ENCODE measurements around the gene SOX5. TPM values are rescaled to one million over a fixed set of nuclear protein-coding genes. Genes with fewer than 3 reads are reported as not detected.
"Not testable (repeated sequence)": the region's sequence is repeated elsewhere in the genome, so short reads cannot be mapped to it uniquely, and the experiment has no call there.

The SOX5 gene
- total RNA-seq, 1 donor from 2014 or later, result 2.9 TPM

GRCh38 chr12:23885394-23885793 is 64.1 kb downstream of the SOX5 start:
- Histone ChIP-seq H3K4me1 (no peaks in the 10 kb centered on the region), H3K27ac (replicated peaks) (no peak overlapping the region), H3K36me3 (no peaks in the 10 kb centered on the region), H3K27me3 (ENCODE audit: low read depth) (no peaks in the 10 kb centered on the region), H3K9me3 (replicated peaks) (no peaks in the 10 kb centered on the region), H3K4me3 (no peak overlapping the region)
- intact Hi-C loops (cut with micrococcal nuclease), result no loop called here
- DNase-seq, result no peak
- no peak for TF ChIP-seq CTCF (IDR thresholded peaks at IDR 0.05; ENCODE audit: borderline replicate concordance)

- intact Hi-C loops (cut with micrococcal nuclease), result no loop called here
- no peaks in the 10 kb centered on the region for H3K9me3 ChIP-seq (replicated peaks)
- H3K4me3 ChIP-seq, result no peak overlapping the region
- H3K36me3 ChIP-seq, result no peaks in the 10 kb centered on the region
- DNase-seq, result no peak
- no peaks in the 10 kb centered on the region for H3K4me1 ChIP-seq
- no peaks in the 10 kb centered on the region for H3K27me3 ChIP-seq (ENCODE audit: low read depth)
- no peak overlapping the region for H3K27ac ChIP-seq (replicated peaks)
- TF ChIP-seq CTCF (IDR thresholded peaks at IDR 0.05; ENCODE audit: borderline replicate concordance), result no peak
Observed at GRCh38 chr12:23884909-23885308, 64.6 kb downstream of the SOX5 start.

GRCh38 chr12:23880988-23881387 is 68.5 kb downstream of the SOX5 start:
- Histone ChIP-seq H3K27ac (replicated peaks) (no peak overlapping the region), H3K36me3 (no peaks in the 10 kb centered on the region), H3K27me3 (ENCODE audit: low read depth) (no peaks in the 10 kb centered on the region), H3K4me3 (no peak overlapping the region), H3K4me1 (no peaks in the 10 kb centered on the region), H3K9me3 (replicated peaks) (peaks cover 7% of the 10 kb centered on the region)
- intact Hi-C loops (cut with micrococcal nuclease), result no loop called here
- DNase-seq, result no peak
- TF ChIP-seq CTCF (IDR thresholded peaks at IDR 0.05; ENCODE audit: borderline replicate concordance), result no peak

- H3K36me3 ChIP-seq; H3K27ac ChIP-seq (replicated peaks); DNase-seq; H3K4me3 ChIP-seq; H3K4me1 ChIP-seq; H3K9me3 ChIP-seq (replicated peaks); intact Hi-C loops (cut with micrococcal nuclease); H3K27me3 ChIP-seq (ENCODE audit: low read depth): not testable (repeated sequence)
Observed at GRCh38 chr12:23876618-23877017, 72.9 kb downstream of the SOX5 start.

GRCh38 chr12:23867794-23868193 is 81.7 kb downstream of the SOX5 start:
- Histone ChIP-seq H3K27me3 (ENCODE audit: low read depth) (no peaks in the 10 kb centered on the region), H3K36me3 (no peaks in the 10 kb centered on the region), H3K9me3 (replicated peaks) (no peaks in the 10 kb centered on the region), H3K27ac (replicated peaks) (no peak overlapping the region), H3K4me3 (no peak overlapping the region), H3K4me1 (no peaks in the 10 kb centered on the region)
- TF ChIP-seq CTCF (IDR thresholded peaks at IDR 0.05; ENCODE audit: borderline replicate concordance), result no peak
- intact Hi-C loops (cut with micrococcal nuclease), result no loop called here
- no peak for DNase-seq

- DNase-seq, result no peak
- TF ChIP-seq CTCF (IDR thresholded peaks at IDR 0.05; ENCODE audit: borderline replicate concordance), result no peak
- intact Hi-C loops (cut with micrococcal nuclease), result no loop called here
- H3K4me1 ChIP-seq, result no peaks in the 10 kb centered on the region
- no peak overlapping the region for H3K4me3 ChIP-seq
- H3K36me3 ChIP-seq, result no peaks in the 10 kb centered on the region
- peaks cover 20% of the 10 kb centered on the region for H3K9me3 ChIP-seq (replicated peaks)
- no peaks in the 10 kb centered on the region for H3K27me3 ChIP-seq (ENCODE audit: low read depth)
- H3K27ac ChIP-seq (replicated peaks), result no peak overlapping the region
Observed at GRCh38 chr12:23862701-23863100, 86.8 kb downstream of the SOX5 start.

All from left ventricle myocardium inferior (tissue), 1 donor.